UCSD-AML1 (cell line): ENCODE data around the gene TAL1.
A peak's percentile ranks its signal among the peaks of the same experiment; 100 is the strongest.
"Not testable (repeated sequence)": the region's sequence is repeated elsewhere in the genome, so short reads cannot be mapped to it uniquely, and the experiment has no call there.

Experiments used
- DNase-seq: peaks from one replicate; lab custom pipeline; 2025; ENCODE audit not compliant: unreplicated experiment; lab: John Stamatoyannopoulos, UW

Gene TAL1

GRCh38 chr1:47213230-47213963 lies 18.6 kb downstream of the TAL1 start:
- no peak for DNase-seq

- no peak for DNase-seq
Measured at GRCh38 chr1:47212636-47213229, 19.3 kb downstream of the TAL1 start.

GRCh38 chr1:47211796-47212269 lies 20.2 kb downstream of the TAL1 start:
- peak; percentile 86 for DNase-seq

- no peak for DNase-seq
Measured at GRCh38 chr1:47210666-47211065, 21.4 kb downstream of the TAL1 start.

- no peak for DNase-seq
Measured at GRCh38 chr1:47209725-47210325, 22.2 kb downstream of the TAL1 start.

- DNase-seq, result no peak
Measured at GRCh38 chr1:47209091-47209490, 22.9 kb downstream of the TAL1 start.

GRCh38 chr1:47208374-47208850 lies 23.6 kb downstream of the TAL1 start:
- DNase-seq, result no peak

- no peak for DNase-seq
Measured at GRCh38 chr1:47207803-47208373, 24.1 kb downstream of the TAL1 start.

- no peak for DNase-seq
Measured at GRCh38 chr1:47205918-47206317, 26.1 kb downstream of the TAL1 start.

- not testable (repeated sequence) for DNase-seq
Measured at GRCh38 chr1:47203504-47203903, 28.5 kb downstream of the TAL1 start.

GRCh38 chr1:47201179-47201578 lies 30.8 kb downstream of the TAL1 start:
- no peak for DNase-seq

GRCh38 chr1:47198214-47198613 lies 33.8 kb downstream of the TAL1 start:
- no peak for DNase-seq

- no peak for DNase-seq
Measured at GRCh38 chr1:47196622-47197021, 35.4 kb downstream of the TAL1 start.

- DNase-seq, result not testable (repeated sequence)
Measured at GRCh38 chr1:47195981-47196380, 36.0 kb downstream of the TAL1 start.

- no peak for DNase-seq
Measured at GRCh38 chr1:47194311-47194710, 37.7 kb downstream of the TAL1 start.

GRCh38 chr1:47193496-47193895 lies 38.5 kb downstream of the TAL1 start:
- not testable (repeated sequence) for DNase-seq

GRCh38 chr1:47192458-47193384 lies 39.3 kb downstream of the TAL1 start:
- peak; percentile 81 for DNase-seq

GRCh38 chr1:47191940-47192457 lies 40.0 kb downstream of the TAL1 start:
- no peak for DNase-seq

- no peak for DNase-seq
Measured at GRCh38 chr1:47190857-47191256, 41.2 kb downstream of the TAL1 start.

GRCh38 chr1:47190509-47190855 lies 41.5 kb downstream of the TAL1 start:
- no peak for DNase-seq
